Liver (tissue), 9 donors: ENCODE measurements around the gene HOXD12. TPM values are rescaled to one million over a fixed set of nuclear protein-coding genes. Genes with fewer than 3 reads are reported as not detected.

Experiments
- DNase-seq: peaks from one replicate; pipeline ENCODE4 v3.0.0-alpha.2; 2017; ENCODE audit warnings: low spot score
- H3K27ac ChIP-seq, 2 donors: one replicate each; pipeline ENCODE4 v1.7.0; 2013; ENCODE audit warnings: inconsistent platforms in 2 of 2, low read length in 2 of 2, control low read depth in 1 of 2, low read depth in 1 of 2, mild to moderate bottlenecking in 1 of 2
- H3K27me3 ChIP-seq, 4 donors: one replicate each; pipeline versions ENCODE4 v1.6.1 to v1.7.0; 2013; ENCODE audit warnings: low read length in 3 of 4, inconsistent platforms in 1 of 4, mild to moderate bottlenecking in 1 of 4, moderate library complexity in 1 of 4; ENCODE audit not compliant: control insufficient read depth in 4 of 4, insufficient read depth in 4 of 4
- H3K36me3 ChIP-seq, 4 donors: one replicate each; pipeline versions ENCODE4 v1.6.1 to v1.7.0; 2013; ENCODE audit warnings: low read length in 3 of 4, mild to moderate bottlenecking in 3 of 4, low read depth in 1 of 4, moderate library complexity in 1 of 4; ENCODE audit not compliant: control insufficient read depth in 4 of 4, insufficient read depth in 3 of 4
- H3K4me1 ChIP-seq, 4 donors: one replicate each; pipeline versions ENCODE4 v1.6.1 to v1.7.0; 2013; ENCODE audit warnings: low read length in 3 of 4, mild to moderate bottlenecking in 3 of 4, moderate library complexity in 1 of 4; ENCODE audit not compliant: control insufficient read depth in 4 of 4, insufficient read depth in 4 of 4
- H3K4me3 ChIP-seq, 3 donors: one replicate each; pipeline versions ENCODE4 v1.6.1 to v1.7.0; 2013; ENCODE audit warnings: low read length in 3 of 3, control low read depth in 1 of 3, low read depth in 1 of 3, mild to moderate bottlenecking in 1 of 3
- H3K9ac ChIP-seq, 2 donors: one replicate each; pipeline ENCODE4 v1.7.0; 2013; ENCODE audit warnings: low read length in 2 of 2, mild to moderate bottlenecking in 2 of 2, moderate library complexity in 2 of 2, control low read depth in 1 of 2, low read depth in 1 of 2
- H3K9me3 ChIP-seq, 4 donors: one replicate each; pipeline versions ENCODE4 v1.6.1 to v1.7.0; 2013; ENCODE audit warnings: low read length in 3 of 4; ENCODE audit not compliant: control insufficient read depth in 4 of 4
- ATF3 ChIP-seq: IDR thresholded peaks from 2 replicates; pipeline ENCODE4 v1.6.1; 2016; ENCODE audit warnings: antibody characterized with exemption
- EGR1 ChIP-seq, 2 donors: IDR thresholded peaks; 2 replicates each; pipeline ENCODE4 v1.6.1; 2016 to 2018; ENCODE audit warnings: antibody characterized with exemption in 2 of 2, low read depth in 2 of 2
- FOXA1 ChIP-seq: IDR thresholded peaks from 2 replicates; pipeline ENCODE4 v1.6.1; 2016; ENCODE audit warnings: antibody characterized with exemption
- GABPA ChIP-seq, 2 donors: IDR thresholded peaks in 1 of 2; conservative IDR thresholded peaks in 1 of 2; 2 replicates each; pipeline ENCODE4 v1.6.1; 2016; ENCODE audit warnings: antibody characterized with exemption in 2 of 2, mild to moderate bottlenecking in 1 of 2, moderate library complexity in 1 of 2
- HNF4G ChIP-seq: IDR thresholded peaks from 2 replicates; pipeline ENCODE4 v1.6.1; 2016; ENCODE audit warnings: antibody characterized with exemption
- JUND ChIP-seq, 2 donors: IDR thresholded peaks; 2 replicates each; pipeline ENCODE4 v1.6.1; 2016; ENCODE audit warnings: antibody characterized with exemption in 2 of 2
- NR2F2 ChIP-seq: IDR thresholded peaks from 2 replicates; pipeline ENCODE4 v1.6.1; 2016; ENCODE audit warnings: antibody characterized with exemption
- RAD21 ChIP-seq, 2 donors: IDR thresholded peaks; 2 replicates each; pipeline ENCODE4 v1.6.1; 2016; ENCODE audit warnings: antibody characterized with exemption in 2 of 2, mild to moderate bottlenecking in 2 of 2
- REST ChIP-seq: IDR thresholded peaks from 2 replicates; pipeline ENCODE4 v1.6.1; 2016; ENCODE audit warnings: antibody characterized with exemption, mild to moderate bottlenecking
- RXRA ChIP-seq, 2 donors: IDR thresholded peaks; 2 replicates each; pipeline ENCODE4 v1.6.1; 2017 to 2018; ENCODE audit warnings: antibody characterized with exemption in 2 of 2, mild to moderate bottlenecking in 1 of 2
- TAF1 ChIP-seq: conservative IDR thresholded peaks from 2 replicates; pipeline ENCODE4 v1.6.1; 2016; ENCODE audit warnings: antibody characterized with exemption, mild to moderate bottlenecking
- YY1 ChIP-seq: IDR thresholded peaks from 2 replicates; pipeline ENCODE4 v1.6.1; 2016; ENCODE audit warnings: antibody characterized with exemption, mild to moderate bottlenecking
- WGBS: extraction: QIAGEN DNeasy Blood & Tissue Kit; methylation state at CpG from one replicate; pipeline ENCODE4 v1.1.7; 2013; 5-methylcytosine and 5-hydroxymethylcytosine counted together
- polyA plus RNA-seq, 2 donors: library from polyadenylated mRNA; stranded (reverse) in 1 of 2; unstranded in 1 of 2; fragments of 200-250 nt in 1 of 2; fragments of >200 nt in 1 of 2; fragmentation: Nextera tagmentation in 1 of 2; extraction: Ambion mirVana in 1 of 2; gene quantifications; one replicate each; pipeline versions ENCODE4 v1.2.1 to v1.2.3, GENCODE V29; 2013 to 2015
- total RNA-seq, 2 donors: library from RNA; depleted of rRNA; stranded (reverse); fragments of >200 nt; gene quantifications; one replicate each; pipeline ENCODE4 v1.2.3, GENCODE V29; 2014
- TF ChIP-seq, protein P1 (sequence below): fragments of 150-350 bp; IDR thresholded peaks from 2 replicates; pipeline ENCODE4 v1.5.1; 2017; ENCODE audit warnings: improper control_type of control experiment, low read depth, low read length; ENCODE audit not compliant: missing input control
- TF ChIP-seq, protein P2 (sequence below): IDR thresholded peaks from 2 replicates; pipeline ENCODE4 v1.6.1; 2016; ENCODE audit warnings: antibody characterized with exemption
- TF ChIP-seq, protein P3 (sequence below): IDR thresholded peaks from 2 replicates; pipeline ENCODE4 v1.6.1; 2016; ENCODE audit warnings: antibody characterized with exemption
- donor health status: healthy.
- donor health status: healthy.
- donor health status: healthy.
- donor health status: healthy.
- donor health status: healthy.

The HOXD12 gene
- total and polyA plus RNA-seq, 4 donors, result not detected

DNA sequence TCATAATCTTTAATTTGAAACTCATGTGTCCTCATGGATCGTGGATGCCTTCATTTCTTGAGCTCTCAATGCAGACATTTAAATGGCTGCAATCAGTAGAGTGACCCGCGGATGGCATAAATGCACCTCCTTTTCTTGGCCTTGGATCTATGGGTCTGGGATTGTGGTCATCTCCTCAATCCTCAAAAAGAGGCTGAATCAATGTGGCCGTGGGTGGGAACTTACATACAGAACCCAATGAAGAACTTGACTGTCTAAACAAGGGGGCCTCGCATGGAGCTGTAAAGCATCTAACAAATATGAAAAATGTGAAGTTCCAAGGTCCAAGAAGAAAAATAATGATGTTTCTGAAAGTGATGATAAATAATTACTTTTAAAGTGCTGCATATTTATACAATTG lies 4.2 kb upstream of the HOXD12 start:
- 14% methylated on average over 5 of the region's 5 CpGs for WGBS
- TF ChIP-seq GABPA (IDR thresholded peaks at IDR 0.05 in 1 of 2, conservative IDR thresholded peaks at IDR 0.05 in 1 of 2) (no peak), JUND (IDR thresholded peaks at IDR 0.05) (no peak), ATF3 (no peak), HNF4G (no peak), NR2F2 (no peak), FOXA1 (no peak), TAF1 (no peak), YY1 (no peak), EGR1 (IDR thresholded peaks at IDR 0.05; ENCODE audit: low read depth in 2 of 2) (no peak)
- TF ChIP-seq, protein P1, sequence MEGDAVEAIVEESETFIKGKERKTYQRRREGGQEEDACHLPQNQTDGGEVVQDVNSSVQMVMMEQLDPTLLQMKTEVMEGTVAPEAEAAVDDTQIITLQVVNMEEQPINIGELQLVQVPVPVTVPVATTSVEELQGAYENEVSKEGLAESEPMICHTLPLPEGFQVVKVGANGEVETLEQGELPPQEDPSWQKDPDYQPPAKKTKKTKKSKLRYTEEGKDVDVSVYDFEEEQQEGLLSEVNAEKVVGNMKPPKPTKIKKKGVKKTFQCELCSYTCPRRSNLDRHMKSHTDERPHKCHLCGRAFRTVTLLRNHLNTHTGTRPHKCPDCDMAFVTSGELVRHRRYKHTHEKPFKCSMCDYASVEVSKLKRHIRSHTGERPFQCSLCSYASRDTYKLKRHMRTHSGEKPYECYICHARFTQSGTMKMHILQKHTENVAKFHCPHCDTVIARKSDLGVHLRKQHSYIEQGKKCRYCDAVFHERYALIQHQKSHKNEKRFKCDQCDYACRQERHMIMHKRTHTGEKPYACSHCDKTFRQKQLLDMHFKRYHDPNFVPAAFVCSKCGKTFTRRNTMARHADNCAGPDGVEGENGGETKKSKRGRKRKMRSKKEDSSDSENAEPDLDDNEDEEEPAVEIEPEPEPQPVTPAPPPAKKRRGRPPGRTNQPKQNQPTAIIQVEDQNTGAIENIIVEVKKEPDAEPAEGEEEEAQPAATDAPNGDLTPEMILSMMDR, result no peak
- TF ChIP-seq, protein P2, sequence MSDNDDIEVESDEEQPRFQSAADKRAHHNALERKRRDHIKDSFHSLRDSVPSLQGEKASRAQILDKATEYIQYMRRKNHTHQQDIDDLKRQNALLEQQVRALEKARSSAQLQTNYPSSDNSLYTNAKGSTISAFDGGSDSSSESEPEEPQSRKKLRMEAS, result no peak
- peaks cover 9 to 24% (median 18%) of the 10 kb centered on the region in 4 donors for H3K4me1 ChIP-seq

GRCh38 chr2:176096243-176096985 lies 3.2 kb upstream of the HOXD12 start:
- WGBS, result 12% methylated on average over 16 of the region's 16 CpGs
- H3K9ac ChIP-seq, result no peak overlapping the region
- DNase-seq, result no peak
- TF ChIP-seq HNF4G (no peak), RXRA (IDR thresholded peaks at IDR 0.05) (no peak), REST (no peak), TAF1 (no peak), NR2F2 (no peak), RAD21 (IDR thresholded peaks at IDR 0.05) (no peak)
- TF ChIP-seq, protein P3, sequence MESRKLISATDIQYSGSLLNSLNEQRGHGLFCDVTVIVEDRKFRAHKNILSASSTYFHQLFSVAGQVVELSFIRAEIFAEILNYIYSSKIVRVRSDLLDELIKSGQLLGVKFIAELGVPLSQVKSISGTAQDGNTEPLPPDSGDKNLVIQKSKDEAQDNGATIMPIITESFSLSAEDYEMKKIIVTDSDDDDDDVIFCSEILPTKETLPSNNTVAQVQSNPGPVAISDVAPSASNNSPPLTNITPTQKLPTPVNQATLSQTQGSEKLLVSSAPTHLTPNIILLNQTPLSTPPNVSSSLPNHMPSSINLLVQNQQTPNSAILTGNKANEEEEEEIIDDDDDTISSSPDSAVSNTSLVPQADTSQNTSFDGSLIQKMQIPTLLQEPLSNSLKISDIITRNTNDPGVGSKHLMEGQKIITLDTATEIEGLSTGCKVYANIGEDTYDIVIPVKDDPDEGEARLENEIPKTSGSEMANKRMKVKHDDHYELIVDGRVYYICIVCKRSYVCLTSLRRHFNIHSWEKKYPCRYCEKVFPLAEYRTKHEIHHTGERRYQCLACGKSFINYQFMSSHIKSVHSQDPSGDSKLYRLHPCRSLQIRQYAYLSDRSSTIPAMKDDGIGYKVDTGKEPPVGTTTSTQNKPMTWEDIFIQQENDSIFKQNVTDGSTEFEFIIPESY, result no peak
- peaks cover 9 to 24% (median 18%) of the 10 kb centered on the region in 4 donors for H3K4me1 ChIP-seq
- H3K27ac ChIP-seq, result no peak overlapping the region
- peak overlapping the region; percentile 12 to 50 (median 38) for H3K4me3 ChIP-seq
- no peaks in the 10 kb centered on the region for H3K36me3 ChIP-seq
- H3K27me3 ChIP-seq, result peaks cover 17 to 65% (median 33%) of the 10 kb centered on the region in 4 donors
- peaks cover 0 to 4% (median 2%) of the 10 kb centered on the region in 4 donors for H3K9me3 ChIP-seq

More for the DNA sequence above, 4.2 kb upstream of the HOXD12 start:
- H3K27ac ChIP-seq, result no peak overlapping the region
- H3K9ac ChIP-seq, result no peak overlapping the region
- no peak for DNase-seq
- H3K4me3 ChIP-seq, result no peak overlapping the region
- peaks cover 15 to 60% (median 31%) of the 10 kb centered on the region in 4 donors for H3K27me3 ChIP-seq
- peaks cover 0 to 4% (median 2%) of the 10 kb centered on the region in 4 donors for H3K9me3 ChIP-seq
- no peaks in the 10 kb centered on the region for H3K36me3 ChIP-seq
